CD8-positive, alpha-beta memory T cell (primary cell): ENCODE results near the gene RNF31. TPM values are rescaled to one million over a fixed set of nuclear protein-coding genes. Genes with fewer than 3 reads are reported as not detected.

Source experiments
- CTCF ChIA-PET: fragments of 350-600 bp; sonication (Branson Sonifier 250); formaldehyde crosslinking; loops from one replicate; lab custom pipeline; 2021; ENCODE audit warnings: antibody characterized with exemption; lab: Charles Lee
- POLR2A ChIA-PET: fragments of 350-600 bp; sonication (Branson Sonifier 250); formaldehyde crosslinking; loops from one replicate; lab custom pipeline; 2021; ENCODE audit warnings: antibody characterized with exemption; lab: Charles Lee
- DNase-seq, 5 donors: peaks; one replicate each; pipeline versions ENCODE4 v3.0.0 to v3.0.0-alpha.2; 2020 to 2022; ENCODE audit warnings: mixed read lengths in 1 of 5
- H3K27ac ChIP-seq: one replicate; pipeline ENCODE4 v1.7.0; 2013; ENCODE audit warnings: low read depth, mild to moderate bottlenecking, low read length, moderate library complexity
- H3K27me3 ChIP-seq: 2 replicates; pipeline ENCODE4 v1.7.0; 2013; ENCODE audit warnings: low read length, mild to moderate bottlenecking; ENCODE audit not compliant: insufficient read depth, poor library complexity, severe bottlenecking
- H3K36me3 ChIP-seq: 2 replicates; pipeline ENCODE4 v1.7.0; 2013; ENCODE audit warnings: mild to moderate bottlenecking, low read length, moderate library complexity; ENCODE audit not compliant: insufficient read depth
- H3K4me1 ChIP-seq: 2 replicates; pipeline ENCODE4 v1.7.0; 2013; ENCODE audit warnings: mild to moderate bottlenecking, low read length, moderate library complexity; ENCODE audit not compliant: insufficient read depth
- H3K4me3 ChIP-seq: 2 replicates; pipeline ENCODE4 v1.7.0; 2013; ENCODE audit warnings: mild to moderate bottlenecking, low read length
- H3K9me3 ChIP-seq: 2 replicates; pipeline ENCODE4 v1.7.0; 2013; ENCODE audit warnings: mild to moderate bottlenecking, low read length
- H3K27ac Mint-ChIP-seq, 8 donors: one replicate each; pipeline ENCODE4 v1.8.0; 2020 to 2021; ENCODE audit warnings: mixed read lengths in 8 of 8, mild to moderate bottlenecking in 6 of 8, inconsistent platforms in 3 of 8, moderate library complexity in 3 of 8
- H3K27me3 Mint-ChIP-seq, 2 donors: one replicate each; pipeline ENCODE4 v1.8.0; 2020 to 2021; ENCODE audit warnings: mixed read lengths in 2 of 2, mild to moderate bottlenecking in 1 of 2, moderate library complexity in 1 of 2
- H3K36me3 Mint-ChIP-seq, 3 donors: one replicate each; pipeline ENCODE4 v1.8.0; 2020 to 2021; ENCODE audit warnings: mixed read lengths in 3 of 3, inconsistent platforms in 1 of 3, mild to moderate bottlenecking in 1 of 3
- H3K4me1 Mint-ChIP-seq, 3 donors: one replicate each; pipeline ENCODE4 v1.8.0; 2020 to 2021; ENCODE audit warnings: mixed read lengths in 3 of 3, inconsistent platforms in 1 of 3, mild to moderate bottlenecking in 1 of 3
- H3K4me3 Mint-ChIP-seq, 7 donors: one replicate each; pipeline ENCODE4 v1.8.0; 2020 to 2021; ENCODE audit warnings: mixed read lengths in 7 of 7, mild to moderate bottlenecking in 6 of 7, moderate library complexity in 4 of 7, inconsistent platforms in 2 of 7
- H3K9me3 Mint-ChIP-seq, 5 donors: one replicate each; pipeline ENCODE4 v1.8.0; 2020 to 2022; ENCODE audit warnings: mixed read lengths in 5 of 5, mild to moderate bottlenecking in 3 of 5, moderate library complexity in 2 of 5, inconsistent platforms in 1 of 5
- polyA plus RNA-seq: library from polyadenylated mRNA; unstranded; fragments of 300-500 nt; fragmentation: Illumina TruSeq; gene quantifications from one replicate; pipeline ENCODE4 v1.2.3, GENCODE V29; 2021
- total RNA-seq, 2 experiments: library from RNA; stranded (reverse); gene quantifications; one replicate each; pipeline ENCODE4 v1.2.3, GENCODE V29; 2021

The RNF31 gene
- total and polyA plus RNA-seq, 3 experiments from 2014 or later = 71.5 to 85.9 (median 85.9) TPM

- Mint-ChIP-seq H3K4me1 (peaks cover 56 to 67% (median 60%) of the 10 kb centered on the region in 3 donors), H3K27ac (peak within 1 kb of the TSS; percentile 87 to 97 (median 95)), H3K9me3 (peaks cover 0 to 2% (median 0%) of the 10 kb centered on the region in 5 donors), H3K27me3 (no peaks in the 10 kb centered on the region), H3K4me3 (peak within 1 kb of the TSS; percentile 89 to 96 (median 92)), H3K36me3 (peaks cover 0 to 38% (median 6%) of the 10 kb centered on the region in 3 donors)
- ChIA-PET POLR2A (interaction anchor here (0.6 to 4.1 kb wide), 12 partner anchors 9 to 294 kb away, joined by 3 to 58 read pairs (median 5); partner anchors contain the start of genes CBLN3, DCAF11, DHRS1 and IPO4), CTCF (interaction anchor here (0.6 to 3.8 kb wide), 19 partner anchors 9 to 183 kb away, joined by 3 to 40 read pairs (median 5); partner anchors contain the start of genes DCAF11, DHRS4, IPO4 and IRF9)
- peak; percentile 91 to 95 (median 93) for DNase-seq
- Histone ChIP-seq H3K4me1 (peaks cover 47% of the 10 kb centered on the region), H3K9me3 (no peaks in the 10 kb centered on the region), H3K27me3 (no peaks in the 10 kb centered on the region), H3K4me3 (peak within 1 kb of the TSS; percentile 73), H3K36me3 (peaks cover 16% of the 10 kb centered on the region), H3K27ac (peak within 1 kb of the TSS; percentile 72)
Measured at GRCh38 chr14:24135834-24136683, 11.2 kb upstream of the RNF31 start, which contains the start of gene PSME1. PSME1 (plus strand) TSS chr14:24136194; CDS start chr14:24136263, 69 bp downstream.

- no peak for DNase-seq
- Histone ChIP-seq H3K9me3 (no peaks in the 10 kb centered on the region), H3K27me3 (no peaks in the 10 kb centered on the region), H3K36me3 (peaks cover 16% of the 10 kb centered on the region), H3K4me3 (peak overlapping the region; percentile 73), H3K4me1 (peaks cover 45% of the 10 kb centered on the region), H3K27ac (peak overlapping the region; percentile 72)
- POLR2A ChIA-PET = interaction anchor here (0.6 to 4.1 kb wide), 8 partner anchors 10 to 293 kb away, joined by 3 to 58 read pairs (median 6); partner anchors contain the start of genes CBLN3, DCAF11, KHNYN and NRL
- Mint-ChIP-seq H3K4me1 (peaks cover 57 to 67% (median 62%) of the 10 kb centered on the region in 3 donors), H3K27ac (peak overlapping the region; percentile 87 to 97 (median 93)), H3K36me3 (peaks cover 0 to 46% (median 6%) of the 10 kb centered on the region in 3 donors), H3K27me3 (no peaks in the 10 kb centered on the region), H3K9me3 (peaks cover 0 to 2% (median 0%) of the 10 kb centered on the region in 5 donors), H3K4me3 (peak overlapping the region; percentile 88 to 96 (median 91))
- CTCF ChIA-PET = interaction anchor here (1.0 to 3.8 kb wide), 8 partner anchors 9 to 106 kb away, joined by 3 to 40 read pairs (median 16); partner anchors contain the start of genes DCAF11, IPO4, IRF9 and NRL
Measured at GRCh38 chr14:24136684-24137528, 10.4 kb upstream of the RNF31 start.

DNA sequence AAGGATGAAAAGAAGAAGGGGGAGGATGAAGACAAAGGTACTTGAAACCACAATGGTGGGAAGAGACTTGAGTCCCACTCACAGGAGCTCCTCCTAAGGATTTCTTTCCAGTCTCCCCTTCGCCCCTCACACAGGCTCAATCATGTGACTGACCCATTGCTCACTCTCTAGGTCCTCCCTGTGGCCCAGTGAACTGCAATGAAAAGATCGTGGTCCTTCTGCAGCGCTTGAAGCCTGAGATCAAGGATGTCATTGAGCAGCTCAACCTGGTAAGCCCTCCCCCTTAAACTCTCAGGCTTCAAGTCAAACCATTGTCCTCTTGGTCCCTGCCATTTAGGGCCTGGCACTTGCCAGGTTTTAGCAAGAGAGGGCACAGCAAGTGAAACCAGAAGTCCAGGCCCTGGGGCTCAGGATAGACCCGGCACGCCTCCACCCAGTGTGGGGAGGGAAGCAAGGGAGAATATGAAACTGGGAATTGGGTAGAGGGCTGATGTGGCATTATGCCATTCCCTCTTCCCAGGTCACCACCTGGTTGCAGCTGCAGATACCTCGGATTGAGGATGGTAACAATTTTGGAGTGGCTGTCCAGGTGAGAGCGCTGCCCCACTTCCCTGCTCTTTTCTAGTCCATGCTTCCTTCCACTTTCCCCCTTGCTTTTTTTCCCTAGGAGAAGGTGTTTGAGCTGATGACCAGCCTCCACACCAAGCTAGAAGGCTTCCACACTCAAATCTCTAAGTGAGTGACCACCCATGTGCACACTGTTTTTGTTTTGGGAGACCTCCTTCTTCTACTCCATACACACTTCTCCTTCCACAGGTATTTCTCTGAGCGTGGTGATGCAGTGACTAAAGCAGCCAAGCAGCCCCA is 9.5 kb upstream of the RNF31 start:
- H3K27ac ChIP-seq = no peak overlapping the region
- Mint-ChIP-seq H3K36me3 (peaks cover 0 to 50% (median 6%) of the 10 kb centered on the region in 3 donors), H3K27ac (peak overlapping the region; percentile 87 to 97 (median 93)), H3K27me3 (no peaks in the 10 kb centered on the region), H3K4me1 (peaks cover 53 to 64% (median 59%) of the 10 kb centered on the region in 3 donors), H3K4me3 (peak overlapping the region; percentile 83 to 96 (median 90)), H3K9me3 (peaks cover 0 to 2% (median 0%) of the 10 kb centered on the region in 5 donors)
- no peaks in the 10 kb centered on the region for H3K9me3 ChIP-seq
- no peak for DNase-seq
- H3K27me3 ChIP-seq = no peaks in the 10 kb centered on the region
- POLR2A ChIA-PET = interaction anchor here (0.6 to 4.1 kb wide), 5 partner anchors 9 to 104 kb away, joined by 4 to 58 read pairs (median 7); partner anchors contain the start of genes DCAF11, NRL, PSME2 and RNF31
- peaks cover 43% of the 10 kb centered on the region for H3K4me1 ChIP-seq
- peaks cover 17% of the 10 kb centered on the region for H3K36me3 ChIP-seq
- CTCF ChIA-PET = interaction anchor here (1.3 to 3.8 kb wide), 6 partner anchors 20 to 105 kb away, joined by 4 to 40 read pairs (median 16); partner anchors contain the start of genes DCAF11, IPO4, IRF9 and NRL
- H3K4me3 ChIP-seq = peak overlapping the region; percentile 73

GRCh38 chr14:24138396-24139271 is 8.7 kb upstream of the RNF31 start:
- DNase-seq = no peak
- ChIA-PET CTCF (interaction anchor here (1.1 to 3.8 kb wide), 4 partner anchors 21 to 78 kb away, joined by 3 to 40 read pairs (median 4); partner anchors contain the start of genes IRF9 and MDP1), POLR2A (interaction anchor here (1.0 to 4.1 kb wide), 3 partner anchors 9 to 23 kb away, joined by 4 to 58 read pairs (median 36); partner anchors contain the start of genes DCAF11, NRL, PSME2 and RNF31)
- H3K4me1 Mint-ChIP-seq = peaks cover 53 to 67% (median 63%) of the 10 kb centered on the region in 3 donors
- Histone ChIP-seq H3K27ac (no peak overlapping the region), H3K4me1 (peaks cover 39% of the 10 kb centered on the region), H3K9me3 (no peaks in the 10 kb centered on the region), H3K36me3 (peaks cover 25% of the 10 kb centered on the region), H3K27me3 (no peaks in the 10 kb centered on the region), H3K4me3 (no peak overlapping the region)
- peak overlapping the region; percentile 47 to 96 (median 73) for H3K4me3 Mint-ChIP-seq
- no peaks in the 10 kb centered on the region for H3K27me3 Mint-ChIP-seq
- H3K36me3 Mint-ChIP-seq = peaks cover 0 to 58% (median 6%) of the 10 kb centered on the region in 3 donors
- H3K27ac Mint-ChIP-seq = peak overlapping the region; percentile 29 to 87 (median 80)
- H3K9me3 Mint-ChIP-seq = peaks cover 0 to 2% (median 0%) of the 10 kb centered on the region in 5 donors

GRCh38 chr14:24139272-24139934 is 7.9 kb upstream of the RNF31 start:
- DNase-seq = no peak

More at GRCh38 chr14:24139272-24139934, 7.9 kb upstream of the RNF31 start:
- Histone ChIP-seq H3K4me1 (peaks cover 45% of the 10 kb centered on the region), H3K27me3 (no peaks in the 10 kb centered on the region), H3K9me3 (no peaks in the 10 kb centered on the region), H3K4me3 (no peak overlapping the region), H3K36me3 (peaks cover 33% of the 10 kb centered on the region), H3K27ac (no peak overlapping the region)
- ChIA-PET POLR2A (interaction anchor here (2.6 to 4.1 kb wide), 3 partner anchors 8 to 25 kb away, joined by 32 to 58 read pairs (median 36); partner anchors contain the start of genes DCAF11, NRL, PSME2 and RNF31), CTCF (interaction anchor here (1.1 to 1.3 kb wide), 3 partner anchors 22 to 77 kb away, joined by 3 to 4 read pairs (median 3); partner anchors contain the start of gene MDP1)
- Mint-ChIP-seq H3K9me3 (peaks cover 0 to 2% (median 0%) of the 10 kb centered on the region in 5 donors), H3K4me3 (peak overlapping the region; percentile 22 to 96 (median 70)), H3K36me3 (peaks cover 0 to 65% (median 8%) of the 10 kb centered on the region in 3 donors), H3K27ac (peak overlapping the region; percentile 6 to 87 (median 66)), H3K27me3 (no peaks in the 10 kb centered on the region), H3K4me1 (peaks cover 56 to 73% (median 68%) of the 10 kb centered on the region in 3 donors)
